RWPE2 (cell line): ENCODE results near the gene USP6NL.

Source experiments
- ATAC-seq: fragments of 200-7000 bp; cut with Tn5 transposase; 3 replicates; pipeline ENCODE4 v1.9.1; 2021; ENCODE audit warnings: low read depth
- DNase-seq: peaks from one replicate; pipeline ENCODE4 v3.0.0-alpha.2; 2020; ENCODE audit warnings: low spot score
- H3K27ac ChIP-seq: fragments of 450-650 bp; 2 replicates; pipeline ENCODE4 v1.5.1; 2017; ENCODE audit warnings: mild to moderate bottlenecking; ENCODE audit not compliant: poor library complexity, severe bottlenecking
- H3K27me3 ChIP-seq: fragments of 250-450 bp; sonication (Bioruptor Pico); 2 replicates; pipeline ENCODE4 v1.5.1; 2021; ENCODE audit warnings: mild to moderate bottlenecking, moderate library complexity; ENCODE audit not compliant: insufficient read depth, poor library complexity, severe bottlenecking
- H3K36me3 ChIP-seq: fragments of 250-450 bp; sonication (Bioruptor Pico); 2 replicates; pipeline ENCODE4 v1.5.1; 2020; ENCODE audit warnings: low read depth, mild to moderate bottlenecking, moderate library complexity
- H3K4me1 ChIP-seq: fragments of 250-450 bp; sonication (Bioruptor Pico); 2 replicates; pipeline ENCODE4 v1.5.1; 2021; ENCODE audit warnings: mild to moderate bottlenecking, moderate library complexity; ENCODE audit not compliant: insufficient read depth, poor library complexity, severe bottlenecking
- H3K4me3 ChIP-seq: fragments of 250-450 bp; sonication (Bioruptor Pico); 2 replicates; pipeline ENCODE4 v1.5.1; 2021; ENCODE audit warnings: mild to moderate bottlenecking, moderate library complexity; ENCODE audit not compliant: severe bottlenecking
- H3K9me3 ChIP-seq: fragments of 250-450 bp; sonication (Bioruptor Pico); 2 replicates; pipeline ENCODE4 v1.5.1; 2021; ENCODE audit warnings: mild to moderate bottlenecking, moderate library complexity; ENCODE audit not compliant: severe bottlenecking
- TF ChIP-seq, protein P1 (sequence below): fragments of 450-650 bp; IDR thresholded peaks from one replicate; pipeline ENCODE4 v1.5.1; 2017; ENCODE audit warnings: mild to moderate bottlenecking, moderate library complexity; ENCODE audit not compliant: poor library complexity, severe bottlenecking

USP6NL gene

DNA sequence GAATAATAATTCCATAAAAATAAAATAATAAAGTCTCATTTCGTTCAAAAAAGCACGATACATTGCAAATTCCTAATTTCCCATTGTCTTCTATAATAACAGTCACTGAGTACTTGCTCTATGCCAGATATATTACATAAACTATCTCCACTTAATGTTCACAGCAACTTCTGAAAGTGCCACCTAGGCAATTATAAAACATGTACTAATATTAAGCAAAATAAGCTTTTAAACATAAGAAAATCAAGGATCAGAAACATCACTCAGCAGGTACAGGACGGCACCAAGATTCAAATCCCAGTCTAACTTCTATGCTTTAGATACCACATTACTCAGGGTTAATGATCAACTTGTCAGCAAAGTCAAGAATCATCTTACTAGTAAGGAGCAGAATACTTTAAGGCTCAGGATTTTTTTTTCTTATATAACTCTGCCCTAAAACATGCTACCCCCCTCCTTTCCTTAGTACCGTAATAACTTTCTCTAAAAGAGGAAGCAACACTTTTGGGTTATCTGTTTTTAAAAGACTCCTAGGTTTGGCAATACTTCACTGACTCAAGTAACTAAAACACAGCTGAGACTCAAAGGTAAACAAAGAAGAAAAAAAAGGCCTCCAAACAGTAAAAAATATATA is 51.3 kb downstream of the USP6NL start:
- TF ChIP-seq, protein P1, sequence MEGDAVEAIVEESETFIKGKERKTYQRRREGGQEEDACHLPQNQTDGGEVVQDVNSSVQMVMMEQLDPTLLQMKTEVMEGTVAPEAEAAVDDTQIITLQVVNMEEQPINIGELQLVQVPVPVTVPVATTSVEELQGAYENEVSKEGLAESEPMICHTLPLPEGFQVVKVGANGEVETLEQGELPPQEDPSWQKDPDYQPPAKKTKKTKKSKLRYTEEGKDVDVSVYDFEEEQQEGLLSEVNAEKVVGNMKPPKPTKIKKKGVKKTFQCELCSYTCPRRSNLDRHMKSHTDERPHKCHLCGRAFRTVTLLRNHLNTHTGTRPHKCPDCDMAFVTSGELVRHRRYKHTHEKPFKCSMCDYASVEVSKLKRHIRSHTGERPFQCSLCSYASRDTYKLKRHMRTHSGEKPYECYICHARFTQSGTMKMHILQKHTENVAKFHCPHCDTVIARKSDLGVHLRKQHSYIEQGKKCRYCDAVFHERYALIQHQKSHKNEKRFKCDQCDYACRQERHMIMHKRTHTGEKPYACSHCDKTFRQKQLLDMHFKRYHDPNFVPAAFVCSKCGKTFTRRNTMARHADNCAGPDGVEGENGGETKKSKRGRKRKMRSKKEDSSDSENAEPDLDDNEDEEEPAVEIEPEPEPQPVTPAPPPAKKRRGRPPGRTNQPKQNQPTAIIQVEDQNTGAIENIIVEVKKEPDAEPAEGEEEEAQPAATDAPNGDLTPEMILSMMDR: no peak
- Histone ChIP-seq H3K36me3 (no peaks in the 10 kb centered on the region), H3K4me3 (no peak overlapping the region), H3K27me3 (no peaks in the 10 kb centered on the region), H3K27ac (no peak overlapping the region), H3K9me3 (no peaks in the 10 kb centered on the region), H3K4me1 (no peaks in the 10 kb centered on the region)
- DNase-seq (no peak), ATAC-seq (no peak)

- H3K36me3 ChIP-seq: no peaks in the 10 kb centered on the region
- no peak overlapping the region for H3K27ac ChIP-seq
- H3K27me3 ChIP-seq: no peaks in the 10 kb centered on the region
- no peaks in the 10 kb centered on the region for H3K9me3 ChIP-seq
- H3K4me1 ChIP-seq: peaks cover 2% of the 10 kb centered on the region
- H3K4me3 ChIP-seq: no peak overlapping the region
- ATAC-seq (no peak), DNase-seq (no peak)
- TF ChIP-seq, protein P1: no peak
Measured at GRCh38 chr10:11557967-11558366, 53.5 kb downstream of the USP6NL start.

GRCh38 chr10:11557513-11557912 is 53.9 kb downstream of the USP6NL start:
- H3K4me1 ChIP-seq: peaks cover 6% of the 10 kb centered on the region
- ATAC-seq: no peak
- TF ChIP-seq, protein P1: no peak
- H3K27ac ChIP-seq: no peak overlapping the region
- H3K27me3 ChIP-seq: no peaks in the 10 kb centered on the region
- no peak for DNase-seq
- H3K4me3 ChIP-seq: no peak overlapping the region
- H3K9me3 ChIP-seq: no peaks in the 10 kb centered on the region
- H3K36me3 ChIP-seq: no peaks in the 10 kb centered on the region

GRCh38 chr10:11555556-11555955 is 55.9 kb downstream of the USP6NL start:
- H3K9me3 ChIP-seq: no peaks in the 10 kb centered on the region
- H3K4me3 ChIP-seq: no peak overlapping the region
- H3K36me3 ChIP-seq: no peaks in the 10 kb centered on the region
- H3K27ac ChIP-seq: no peak overlapping the region
- H3K27me3 ChIP-seq: no peaks in the 10 kb centered on the region
- ATAC-seq (no peak), DNase-seq (no peak)
- TF ChIP-seq, protein P1: no peak
- peaks cover 15% of the 10 kb centered on the region for H3K4me1 ChIP-seq

DNA sequence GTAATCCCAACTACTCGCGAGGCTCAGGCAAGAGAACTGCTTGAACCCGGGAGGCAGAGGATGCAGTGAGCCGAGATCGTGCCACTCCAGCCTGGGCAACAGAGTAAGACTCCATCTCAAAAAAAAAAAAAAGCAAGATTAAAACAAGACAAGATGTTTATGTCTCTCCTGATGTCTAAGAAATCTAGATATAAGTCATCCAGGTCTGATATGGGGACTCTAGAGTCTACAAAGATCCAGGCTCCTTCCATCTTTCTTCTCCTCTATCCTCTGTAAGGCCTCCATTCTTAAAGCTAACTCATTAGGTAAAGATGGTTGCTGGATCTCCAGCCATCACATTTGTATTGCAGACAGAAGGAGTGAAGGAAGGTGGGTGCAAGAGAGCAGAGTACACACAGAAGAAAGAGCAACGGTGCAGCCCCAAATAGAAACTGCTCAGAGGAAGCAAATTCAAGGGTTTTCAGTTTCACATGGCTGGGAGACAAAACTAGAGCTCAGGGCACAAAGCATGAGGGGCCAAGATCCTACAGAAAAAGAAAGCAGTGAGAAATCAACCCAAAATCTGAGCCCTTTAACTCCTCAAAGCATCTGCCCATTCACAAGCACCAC is 57.6 kb downstream of the USP6NL start:
- TF ChIP-seq, protein P1: no peak
- Histone ChIP-seq H3K27ac (no peak overlapping the region), H3K36me3 (no peaks in the 10 kb centered on the region), H3K9me3 (no peaks in the 10 kb centered on the region), H3K27me3 (no peaks in the 10 kb centered on the region), H3K4me3 (no peak overlapping the region), H3K4me1 (peaks cover 15% of the 10 kb centered on the region)
- no peak for DNase-seq
- no peak for ATAC-seq
